Measurements from ENCODE around the gene MSMO1. TPM values are rescaled to one million over a fixed set of nuclear protein-coding genes. Genes with fewer than 3 reads are reported as not detected.

MSMO1 gene
- total and polyA plus RNA-seq, 2 experiments from 2014 or later, result 145 to 272 TPM

GRCh38 chr4:165301833-165302232, 25.6 kb upstream of the MSMO1 start:
- no peak for ATAC-seq

More at GRCh38 chr4:165301833-165302232, 25.6 kb upstream of the MSMO1 start:
- no peaks in the 10 kb centered on the region for H3K27me3 Mint-ChIP-seq (ENCODE audit: insufficient read depth, low read depth, poor library complexity)
- H3K9me3 Mint-ChIP-seq, result no peaks in the 10 kb centered on the region
- Histone ChIP-seq H2AFZ (no peak overlapping the region), H3K27me3 (ENCODE audit: insufficient read depth) (no peaks in the 10 kb centered on the region), H3F3A (replicated peaks; ENCODE audit: low read depth) (no peaks in the 10 kb centered on the region), H3K9me2 (ENCODE audit: insufficient read depth) (no peaks in the 10 kb centered on the region), H3K27ac (ENCODE audit: low read depth) (no peak overlapping the region), H3K4me2 (no peak overlapping the region), H3K79me2 (replicated peaks; ENCODE audit: insufficient read depth) (no peaks in the 10 kb centered on the region), H3K4me3 (no peak overlapping the region), H4K20me1 (replicated peaks; ENCODE audit: insufficient read depth) (no peaks in the 10 kb centered on the region), H3K36me3 (ENCODE audit: insufficient read depth) (no peaks in the 10 kb centered on the region), H3K4me1 (ENCODE audit: insufficient read depth) (no peaks in the 10 kb centered on the region)
- H3K4me1 Mint-ChIP-seq, result no peaks in the 10 kb centered on the region
- DNase-seq (ENCODE audit: low spot score), result no peak
- H3K27ac Mint-ChIP-seq, result no peak overlapping the region
- no peak overlapping the region for H3K4me3 Mint-ChIP-seq
- 0 out of 3 replicates have a peak, but pooled peaks cover 5% of the 10 kb centered on the region for H3K36me3 Mint-ChIP-seq (ENCODE audit: low read depth)
- TF ChIP-seq ZNF331 (CRISPR knock-in tag; IDR thresholded peaks at IDR 0.05; ENCODE audit: low read depth), result no peak
- no peak for TF ChIP-seq JUNB (IDR thresholded peaks at IDR 0.05; ENCODE audit: unreplicated experiment)
- TF ChIP-seq CREB1 (CRISPR knock-in tag; IDR thresholded peaks at IDR 0.05; ENCODE audit: low read depth), result no peak
- no peak for TF ChIP-seq ZNF462 (CRISPR knock-in tag; IDR thresholded peaks at IDR 0.05)
- TF ChIP-seq ETS1 (IDR thresholded peaks at IDR 0.05), result no peak
- no peak for TF ChIP-seq NANOG (IDR thresholded peaks at IDR 0.05; ENCODE audit: borderline replicate concordance)
- TF ChIP-seq EZH2 (IDR thresholded peaks at IDR 0.05; ENCODE audit: low read depth, unreplicated experiment), result no peak
- no peak for TF ChIP-seq CTCF (conservative IDR thresholded peaks at IDR 0.05; ENCODE audit: low read depth in 2 of 2)
- TF ChIP-seq POLR2AphosphoS5 (IDR thresholded peaks at IDR 0.05; ENCODE audit: low read depth), result no peak
- no peak for TF ChIP-seq EZH2phosphoT487 (IDR thresholded peaks at IDR 0.05; ENCODE audit: unreplicated experiment)
- TF ChIP-seq STAT1 (IDR thresholded peaks at IDR 0.05; ENCODE audit: unreplicated experiment), result no peak
- no peak for TF ChIP-seq REST (IDR thresholded peaks at IDR 0.05; ENCODE audit: unreplicated experiment)
- TF ChIP-seq ZNF114 (CRISPR knock-in tag; IDR thresholded peaks at IDR 0.05), result no peak

Measured in GM23338 (cell line).